Stimulated activated CD4-positive, alpha-beta T cell treated with anti-CD3 and anti-CD28 coated beads, Interleukin-12 subunit alpha, Interleukin-12 subunit beta, amount 100 ng/mL, for 4 hours (primary cell): ENCODE results near the gene LPCAT3.

ENCODE experiments used
- DNase-seq: peaks from one replicate; pipeline ENCODE4 v3.0.0-alpha.2; 2020

LPCAT3 gene

GRCh38 chr12:6950811-6951540, 67.3 kb downstream of the LPCAT3 start, which contains the start of gene PTPN6:
Gene PTPN6 (plus strand): TSS chr12:6951356. CDS start chr12:6951513, 157 bp downstream.
- DNase-seq: peak; percentile 62

GRCh38 chr12:6950401-6950801, 67.9 kb downstream of the LPCAT3 start:
- DNase-seq: no peak

DNA sequence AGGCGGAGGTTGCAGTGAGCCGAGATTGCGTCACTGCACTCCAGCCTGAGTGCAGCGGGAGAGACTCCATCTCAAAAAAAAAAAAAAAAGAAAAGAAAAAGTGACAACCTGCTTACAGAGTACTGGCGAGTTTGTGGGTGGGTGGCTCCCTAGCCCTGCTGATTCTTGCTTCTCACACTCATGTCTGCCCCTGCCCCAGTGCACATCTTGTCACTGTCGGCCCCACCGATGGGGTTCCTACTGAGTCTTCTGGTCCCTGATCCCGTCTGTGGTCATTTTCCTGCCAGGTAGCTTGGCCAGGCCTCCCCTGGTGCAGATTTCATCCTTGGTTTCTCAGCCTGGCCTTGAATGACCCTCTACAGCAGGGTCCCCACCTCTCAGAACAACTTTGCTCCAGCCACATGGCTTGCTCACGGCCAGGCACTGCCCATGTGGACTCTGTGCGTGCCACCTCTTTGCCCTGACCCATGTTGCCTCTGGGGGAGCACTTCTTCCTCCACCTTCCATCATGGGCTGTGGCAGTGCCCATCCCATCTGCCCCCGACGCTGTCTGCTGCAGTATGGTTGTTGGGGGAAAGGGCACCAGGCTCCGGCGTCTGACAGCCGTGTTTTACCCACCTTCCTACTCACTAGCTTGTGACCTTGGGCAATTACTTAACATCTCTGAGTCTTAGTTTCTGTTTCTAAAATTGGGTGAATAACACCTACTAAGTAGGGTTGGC, 69.2 kb downstream of the LPCAT3 start:
- no peak for DNase-seq

- no peak for DNase-seq
Measured at GRCh38 chr12:6947615-6948014, 70.7 kb downstream of the LPCAT3 start.

GRCh38 chr12:6946920-6947374, 71.3 kb downstream of the LPCAT3 start:
- DNase-seq: no peak

DNA sequence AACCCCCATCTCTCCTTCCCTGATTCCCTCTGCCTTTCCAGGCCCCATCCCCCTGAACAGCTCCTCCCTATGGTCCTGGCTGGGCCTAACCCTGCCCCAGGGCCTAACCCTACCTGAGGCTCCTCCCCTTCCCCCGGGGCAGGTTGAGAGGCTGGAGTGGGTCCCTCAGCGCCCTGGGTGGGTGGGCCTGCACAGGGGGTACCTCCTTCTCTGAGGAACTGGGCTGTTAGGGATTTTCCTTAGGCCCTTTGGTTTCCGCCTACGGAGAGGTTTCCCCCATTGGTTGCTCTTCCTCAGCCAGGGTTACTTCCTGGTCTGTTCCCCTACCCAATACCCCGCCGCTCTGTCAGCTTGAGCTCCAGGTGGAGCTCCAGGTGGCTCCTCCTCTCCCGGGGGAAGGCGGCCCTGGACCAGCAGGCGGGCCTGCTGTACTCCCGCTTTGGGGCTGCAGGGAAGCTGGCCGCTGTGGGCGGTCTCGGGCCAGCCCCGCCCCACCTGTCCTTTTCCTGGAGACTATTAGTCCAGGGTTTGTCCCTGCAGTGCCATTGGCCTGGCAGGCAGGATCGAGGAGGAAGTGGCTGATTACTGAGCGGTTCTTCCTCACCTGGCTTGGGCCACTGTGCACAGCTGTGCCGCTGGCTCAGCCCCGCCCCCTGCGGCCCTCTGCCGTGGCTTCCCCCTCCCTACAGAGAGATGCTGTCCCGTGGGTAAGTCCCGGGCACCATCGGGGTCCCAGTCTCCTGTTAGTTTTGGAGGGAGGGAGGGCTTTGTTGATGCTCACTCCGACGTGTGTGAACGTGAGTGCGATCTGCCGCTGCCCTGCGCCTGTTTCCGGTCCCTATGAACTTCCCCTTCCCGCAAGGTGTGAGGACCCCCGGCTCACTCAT, 72.0 kb downstream of the LPCAT3 start:
- DNase-seq: peak; percentile 45

GRCh38 chr12:6945613-6946012, 72.7 kb downstream of the LPCAT3 start:
- DNase-seq: no peak

GRCh38 chr12:6944381-6945186, 73.7 kb downstream of the LPCAT3 start:
- DNase-seq: peak; percentile 82

DNA sequence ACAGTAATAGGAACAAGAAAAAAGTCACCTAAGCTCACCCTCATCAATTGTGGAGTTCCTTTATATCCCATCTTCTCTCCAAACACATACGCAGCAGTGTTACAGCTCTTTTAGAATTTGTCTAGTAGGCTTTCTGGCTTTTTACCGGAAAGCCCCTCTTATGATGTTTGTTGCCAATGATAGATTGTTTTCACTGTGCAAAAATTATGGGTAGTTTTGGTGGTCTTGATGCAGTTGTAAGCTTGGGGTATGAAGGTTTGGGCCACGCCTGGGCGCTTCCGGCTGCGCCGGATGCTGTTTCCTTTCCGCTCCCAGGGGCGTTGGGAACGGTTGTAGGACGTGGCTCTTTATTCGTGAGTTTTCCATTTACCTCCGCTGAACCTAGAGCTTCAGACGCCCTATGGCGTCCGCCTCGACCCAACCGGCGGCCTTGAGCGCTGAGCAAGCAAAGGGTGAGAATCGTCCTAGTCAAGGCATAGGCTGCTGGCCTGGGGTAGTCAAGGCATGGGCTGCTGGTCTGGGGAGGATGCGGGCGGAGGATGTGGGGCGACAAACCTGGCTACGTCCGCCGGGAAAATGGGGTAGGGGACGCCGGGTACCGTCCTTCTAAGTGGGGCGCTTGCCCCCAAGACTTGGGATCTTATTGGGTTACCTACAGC, 74.4 kb downstream of the LPCAT3 start, which contains the start of the genes C12orf57 and RNU7-1:
C12orf57 (plus strand) TSS at position 301 of the 659 bp plus-strand sequence; CDS start at position 401, 100 bp downstream.
RNU7-1 (plus strand) TSS at position 95 of the 659 bp plus-strand sequence.
- DNase-seq: peak; percentile 61

DNA sequence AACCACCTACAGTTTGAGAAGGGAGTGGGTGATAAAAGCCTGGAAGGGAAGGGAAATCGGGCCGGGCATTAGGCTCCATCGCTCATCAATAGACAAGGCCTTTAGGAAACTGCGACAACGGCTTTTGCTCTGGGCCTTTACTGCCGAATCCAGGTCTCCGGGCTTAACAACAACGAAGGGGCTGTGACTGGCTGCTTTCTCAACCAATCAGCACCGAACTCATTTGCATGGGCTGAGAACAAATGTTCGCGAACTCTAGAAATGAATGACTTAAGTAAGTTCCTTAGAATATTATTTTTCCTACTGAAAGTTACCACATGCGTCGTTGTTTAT, 74.9 kb downstream of the LPCAT3 start:
- DNase-seq: peak; percentile 65

- no peak for DNase-seq
Measured at GRCh38 chr12:6942331-6942665, 76.0 kb downstream of the LPCAT3 start.

GRCh38 chr12:6941782-6942181, 76.5 kb downstream of the LPCAT3 start:
- DNase-seq: no peak

- DNase-seq: no peak
Measured at GRCh38 chr12:6941267-6941666, 77.0 kb downstream of the LPCAT3 start.

- DNase-seq: no peak
Measured at GRCh38 chr12:6939191-6939540, 79.1 kb downstream of the LPCAT3 start.

DNA sequence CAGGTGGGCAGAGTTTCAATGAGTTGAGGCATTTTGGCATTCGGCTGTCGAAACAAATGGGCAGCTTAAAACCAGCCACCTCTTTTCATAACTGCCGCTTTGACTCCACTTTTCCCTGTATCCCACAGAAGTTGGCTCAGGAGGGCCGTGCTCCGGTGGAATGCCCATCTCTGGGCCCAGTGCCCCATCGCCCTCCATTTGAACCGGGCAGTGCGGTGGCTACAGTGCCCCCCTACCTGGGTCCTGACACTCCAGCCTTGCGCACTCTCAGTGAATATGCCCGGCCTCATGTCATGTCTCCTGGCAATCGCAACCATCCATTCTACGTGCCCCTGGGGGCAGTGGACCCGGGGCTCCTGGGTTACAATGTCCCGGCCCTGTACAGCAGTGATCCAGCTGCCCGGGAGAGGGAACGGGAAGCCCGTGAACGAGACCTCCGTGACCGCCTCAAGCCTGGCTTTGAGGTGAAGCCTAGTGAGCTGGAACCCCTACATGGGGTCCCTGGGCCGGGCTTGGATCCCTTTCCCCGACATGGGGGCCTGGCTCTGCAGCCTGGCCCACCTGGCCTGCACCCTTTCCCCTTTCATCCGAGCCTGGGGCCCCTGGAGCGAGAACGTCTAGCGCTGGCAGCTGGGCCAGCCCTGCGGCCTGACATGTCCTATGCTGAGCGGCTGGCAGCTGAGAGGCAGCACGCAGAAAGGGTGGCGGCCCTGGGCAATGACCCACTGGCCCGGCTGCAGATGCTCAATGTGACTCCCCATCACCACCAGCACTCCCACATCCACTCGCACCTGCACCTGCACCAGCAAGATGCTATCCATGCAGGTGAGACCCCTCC, 79.7 kb downstream of the LPCAT3 start:
- DNase-seq: no peak

DNA sequence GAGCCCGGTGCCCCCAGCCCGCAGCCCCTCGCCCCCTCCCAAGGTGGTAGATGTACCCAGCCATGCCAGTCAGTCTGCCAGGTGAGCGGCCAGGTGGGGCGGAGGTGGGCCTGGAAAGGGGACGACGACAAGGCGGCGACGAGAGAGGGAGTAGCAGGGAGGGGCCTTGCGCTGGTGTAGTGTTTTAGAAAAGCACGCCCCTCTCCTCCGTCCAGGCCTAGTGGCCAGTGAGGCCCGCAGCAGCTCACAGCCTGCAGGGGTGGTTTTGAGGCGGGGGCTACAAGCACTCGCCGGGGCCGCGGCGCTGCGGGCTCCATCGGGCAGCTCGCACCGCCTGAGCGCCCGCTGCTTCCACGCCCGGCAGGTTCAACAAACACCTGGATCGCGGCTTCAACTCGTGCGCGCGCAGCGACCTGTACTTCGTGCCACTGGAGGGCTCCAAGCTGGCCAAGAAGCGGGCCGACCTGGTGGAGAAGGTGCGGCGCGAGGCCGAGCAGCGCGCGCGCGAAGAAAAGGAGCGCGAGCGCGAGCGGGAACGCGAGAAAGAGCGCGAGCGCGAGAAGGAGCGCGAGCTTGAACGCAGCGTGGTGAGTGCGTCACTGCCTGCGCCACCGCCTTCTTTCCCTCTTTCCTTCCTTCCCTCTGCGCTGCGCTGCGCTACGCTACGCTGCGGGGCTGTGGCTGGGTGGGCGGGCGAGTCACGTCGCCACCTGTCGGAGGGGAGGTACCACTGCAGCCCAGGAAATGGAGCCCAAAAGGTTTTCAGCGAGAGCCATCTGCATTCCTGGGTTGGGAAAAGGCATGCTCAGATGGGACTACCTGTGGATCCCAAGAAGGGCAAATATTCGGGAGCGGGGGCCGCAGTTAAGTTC, 80.6 kb downstream of the LPCAT3 start:
- DNase-seq: peak; percentile 87

DNA sequence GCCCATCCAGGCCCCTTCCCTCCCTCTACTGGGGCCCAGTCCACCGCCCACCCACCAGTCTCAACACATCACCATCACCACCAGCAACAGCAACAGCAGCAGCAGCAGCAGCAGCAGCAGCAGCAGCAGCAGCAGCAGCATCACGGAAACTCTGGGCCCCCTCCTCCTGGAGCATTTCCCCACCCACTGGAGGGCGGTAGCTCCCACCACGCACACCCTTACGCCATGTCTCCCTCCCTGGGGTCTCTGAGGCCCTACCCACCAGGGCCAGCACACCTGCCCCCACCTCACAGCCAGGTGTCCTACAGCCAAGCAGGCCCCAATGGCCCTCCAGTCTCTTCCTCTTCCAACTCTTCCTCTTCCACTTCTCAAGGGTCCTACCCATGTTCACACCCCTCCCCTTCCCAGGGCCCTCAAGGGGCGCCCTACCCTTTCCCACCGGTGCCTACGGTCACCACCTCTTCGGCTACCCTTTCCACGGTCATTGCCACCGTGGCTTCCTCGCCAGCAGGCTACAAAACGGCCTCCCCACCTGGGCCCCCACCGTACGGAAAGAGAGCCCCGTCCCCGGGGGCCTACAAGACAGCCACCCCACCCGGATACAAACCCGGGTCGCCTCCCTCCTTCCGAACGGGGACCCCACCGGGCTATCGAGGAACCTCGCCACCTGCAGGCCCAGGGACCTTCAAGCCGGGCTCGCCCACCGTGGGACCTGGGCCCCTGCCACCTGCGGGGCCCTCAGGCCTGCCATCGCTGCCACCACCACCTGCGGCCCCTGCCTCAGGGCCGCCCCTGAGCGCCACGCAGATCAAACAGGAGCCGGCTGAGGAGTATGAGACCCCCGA, 81.4 kb downstream of the LPCAT3 start:
- DNase-seq: peak; percentile 61

- DNase-seq: no peak
Measured at GRCh38 chr12:6936194-6936635, 82.1 kb downstream of the LPCAT3 start.
